GM23338 (cell line): ENCODE measurements around the gene DVL1. TPM values are rescaled to one million over a fixed set of nuclear protein-coding genes. Genes with fewer than 3 reads are reported as not detected.

Source experiments
- ATAC-seq: fragments of 200-7000 bp; cut with Tn5 transposase; 3 replicates; pipeline ENCODE4 v1.9.1; 2020
- DNase-seq: peaks from one replicate; pipeline ENCODE4 v3.0.0-alpha.2; 2015; ENCODE audit warnings: low spot score
- H2AFZ ChIP-seq: fragments of 200-600 bp; sonication (generic); 2 replicates; pipeline ENCODE4 v1.8.0; 2016; ENCODE audit warnings: antibody characterized with exemption, mild to moderate bottlenecking, moderate library complexity
- H3F3A ChIP-seq: fragments of 200-600 bp; sonication (generic); replicated peaks from 2 replicates; pipeline ENCODE4 v1.8.0; 2017; ENCODE audit warnings: antibody characterized with exemption, mixed run types, low read depth
- H3K27ac ChIP-seq: fragments of 200-600 bp; sonication (generic); 2 replicates; pipeline ENCODE4 v1.6.1; 2016; ENCODE audit warnings: low read depth
- H3K27me3 ChIP-seq: fragments of 200-600 bp; sonication (generic); 2 replicates; pipeline ENCODE4 v1.8.0; 2016; ENCODE audit warnings: mild to moderate bottlenecking, mixed run types, moderate library complexity; ENCODE audit not compliant: insufficient read depth
- H3K36me3 ChIP-seq: fragments of 200-600 bp; sonication (generic); 2 replicates; pipeline ENCODE4 v1.8.0; 2016; ENCODE audit warnings: mild to moderate bottlenecking; ENCODE audit not compliant: insufficient read depth
- H3K4me1 ChIP-seq: fragments of 200-600 bp; sonication (generic); 2 replicates; pipeline ENCODE4 v1.8.0; 2016; ENCODE audit warnings: mild to moderate bottlenecking, moderate library complexity; ENCODE audit not compliant: insufficient read depth
- H3K4me2 ChIP-seq: fragments of 200-600 bp; sonication (generic); 2 replicates; pipeline ENCODE4 v1.7.1; 2017; ENCODE audit warnings: mixed run types
- H3K4me3 ChIP-seq: fragments of 200-600 bp; sonication (generic); 2 replicates; pipeline ENCODE4 v1.6.1; 2016; ENCODE audit warnings: mixed run types
- H3K79me2 ChIP-seq: fragments of 200-600 bp; sonication (generic); replicated peaks from 2 replicates; pipeline ENCODE4 v1.8.0; 2017; ENCODE audit warnings: mild to moderate bottlenecking; ENCODE audit not compliant: insufficient read depth
- H3K9me2 ChIP-seq: fragments of 200-600 bp; sonication (generic); 2 replicates; pipeline ENCODE4 v1.8.0; 2017; ENCODE audit not compliant: insufficient read depth
- H4K20me1 ChIP-seq: fragments of 200-600 bp; sonication (generic); replicated peaks from 2 replicates; pipeline ENCODE4 v1.8.0; 2017; ENCODE audit warnings: mild to moderate bottlenecking; ENCODE audit not compliant: insufficient read depth
- H3K27ac Mint-ChIP-seq: 2 replicates; pipeline ENCODE4 v1.8.0; 2020; ENCODE audit warnings: inconsistent platforms, mild to moderate bottlenecking, moderate library complexity, mixed read lengths
- H3K27me3 Mint-ChIP-seq: 3 replicates; pipeline ENCODE4 v1.8.0; 2022; ENCODE audit warnings: low read depth, mild to moderate bottlenecking, moderate library complexity, mixed read lengths, inconsistent platforms; ENCODE audit not compliant: insufficient read depth, poor library complexity
- H3K36me3 Mint-ChIP-seq: 3 replicates; pipeline ENCODE4 v1.8.0; 2021; ENCODE audit warnings: low read depth, mild to moderate bottlenecking, inconsistent platforms, moderate library complexity, mixed read lengths
- H3K4me1 Mint-ChIP-seq: 3 replicates; pipeline ENCODE4 v1.8.0; 2020; ENCODE audit warnings: mild to moderate bottlenecking, inconsistent platforms, mixed read lengths
- H3K4me3 Mint-ChIP-seq: 3 replicates; pipeline ENCODE4 v1.8.0; 2021; ENCODE audit warnings: moderate library complexity, mild to moderate bottlenecking, inconsistent platforms, mixed read lengths
- H3K9me3 Mint-ChIP-seq: 3 replicates; pipeline ENCODE4 v1.8.0; 2020; ENCODE audit warnings: moderate library complexity, mild to moderate bottlenecking, inconsistent platforms, mixed read lengths
- CREB1 ChIP-seq: fragments of 250-450 bp; sonication (Bioruptor Pico); IDR thresholded peaks from 2 replicates; pipeline ENCODE4 v1.5.0; 2020; ENCODE audit warnings: low read depth, mild to moderate bottlenecking, moderate library complexity
- CTCF ChIP-seq, 2 experiments: fragments of 200-600 bp in 1 of 2; sonication (generic) in 1 of 2; conservative IDR thresholded peaks; 2 replicates each; pipeline versions ENCODE4 v1.5.1 to v1.6.1; 2016 to 2017; ENCODE audit warnings: antibody characterized with exemption in 2 of 2, low read depth in 2 of 2, mild to moderate bottlenecking in 2 of 2, moderate library complexity in 1 of 2
- ETS1 ChIP-seq: IDR thresholded peaks from 2 replicates; pipeline ENCODE4 v1.6.1; 2016; ENCODE audit warnings: antibody characterized with exemption
- EZH2 ChIP-seq: fragments of 200-600 bp; sonication (generic); IDR thresholded peaks from one replicate; pipeline ENCODE4 v1.8.0; 2017; ENCODE audit warnings: antibody characterized with exemption, mild to moderate bottlenecking, low read depth; ENCODE audit not compliant: unreplicated experiment
- EZH2phosphoT487 ChIP-seq: fragments of 200-600 bp; sonication (generic); IDR thresholded peaks from one replicate; pipeline ENCODE4 v1.8.1; 2018; ENCODE audit warnings: antibody characterized with exemption; ENCODE audit not compliant: unreplicated experiment
- JUNB ChIP-seq: IDR thresholded peaks from one replicate; pipeline ENCODE4 v1.6.1; 2016; ENCODE audit warnings: antibody characterized with exemption; ENCODE audit not compliant: unreplicated experiment
- NANOG ChIP-seq: IDR thresholded peaks from 2 replicates; pipeline ENCODE4 v1.6.1; 2016; ENCODE audit warnings: antibody characterized with exemption, borderline replicate concordance
- POLR2AphosphoS5 ChIP-seq: IDR thresholded peaks from 2 replicates; pipeline ENCODE4 v1.6.1; 2016; ENCODE audit warnings: antibody characterized with exemption, low read depth
- REST ChIP-seq: IDR thresholded peaks from one replicate; pipeline ENCODE4 v1.6.1; 2018; ENCODE audit warnings: antibody characterized with exemption; ENCODE audit not compliant: unreplicated experiment
- STAT1 ChIP-seq: IDR thresholded peaks from one replicate; pipeline ENCODE4 v1.6.1; 2016; ENCODE audit warnings: antibody characterized with exemption; ENCODE audit not compliant: unreplicated experiment
- ZNF114 ChIP-seq: fragments of 250-450 bp; sonication (Bioruptor Pico); IDR thresholded peaks from 2 replicates; pipeline ENCODE4 v1.5.0; 2020; ENCODE audit warnings: mild to moderate bottlenecking, moderate library complexity
- ZNF331 ChIP-seq: fragments of 250-450 bp; sonication (Bioruptor Pico); IDR thresholded peaks from 2 replicates; pipeline ENCODE4 v1.5.0; 2020; ENCODE audit warnings: low read depth, mild to moderate bottlenecking, moderate library complexity
- ZNF462 ChIP-seq: fragments of 250-450 bp; sonication (Bioruptor Pico); IDR thresholded peaks from 2 replicates; pipeline ENCODE4 v1.5.0; 2020; ENCODE audit warnings: mild to moderate bottlenecking, moderate library complexity
- polyA plus RNA-seq: library from polyadenylated mRNA; unstranded; fragments of >200 nt; fragmentation: Nextera tagmentation; extraction: Ambion mirVana; gene quantifications from 2 replicates; pipeline ENCODE4 v1.2.1, GENCODE V29; 2016
- total RNA-seq: library from RNA; depleted of rRNA; stranded (reverse); fragments of >200 nt; shearing (Covaris generic); gene quantifications from 2 replicates; pipeline ENCODE4 v1.2.3, GENCODE V29; 2014

The DVL1 gene
- total and polyA plus RNA-seq, 2 experiments from 2014 or later: 13.5 to 69.7 TPM

GRCh38 chr1:1345384-1345783 lies 3.8 kb downstream of the DVL1 start:
- Mint-ChIP-seq H3K27me3 (peaks cover 7% of the 10 kb centered on the region), H3K4me3 (no peak overlapping the region), H3K36me3 (peaks cover 12% of the 10 kb centered on the region), H3K9me3 (no peaks in the 10 kb centered on the region; the same call in 2 of the 3 replicates), H3K27ac (no peak overlapping the region), H3K4me1 (peaks cover 13% of the 10 kb centered on the region)
- Histone ChIP-seq H3F3A (peaks cover 14% of the 10 kb centered on the region), H3K27ac (no peak overlapping the region), H4K20me1 (peaks cover 3% of the 10 kb centered on the region), H3K27me3 (no peaks in the 10 kb centered on the region), H3K4me1 (peaks cover 7% of the 10 kb centered on the region; the same call in 1 of the 2 replicates), H3K79me2 (peaks cover 14% of the 10 kb centered on the region), H3K4me2 (no peak overlapping the region), H3K36me3 (no peaks in the 10 kb centered on the region), H3K9me2 (no peaks in the 10 kb centered on the region), H3K4me3 (no peak overlapping the region), H2AFZ (no peak overlapping the region)
- TF ChIP-seq JUNB: no peak
- no peak for TF ChIP-seq ZNF331 (CRISPR knock-in tag)
- TF ChIP-seq ZNF114: no peak
- TF ChIP-seq EZH2phosphoT487: no peak
- no peak for TF ChIP-seq REST
- TF ChIP-seq STAT1: no peak
- TF ChIP-seq CREB1 (CRISPR knock-in tag): no peak
- no peak for TF ChIP-seq CTCF (conservative IDR thresholded peaks at IDR 0.05; ENCODE audit: low read depth in 2 of 2)
- no peak for TF ChIP-seq ETS1
- no peak for TF ChIP-seq ZNF462
- no peak for TF ChIP-seq POLR2AphosphoS5
- TF ChIP-seq EZH2: no peak
- no peak for TF ChIP-seq NANOG
- ATAC-seq: no peak
- DNase-seq: no peak
